Adrenal gland (tissue), 12 donors: ENCODE data around the gene ITPKB. TPM values are rescaled to one million over a fixed set of nuclear protein-coding genes. Genes with fewer than 3 reads are reported as not detected.
A peak's percentile ranks its signal among the peaks of the same experiment; 100 is the strongest.

Source experiments
- DNase-seq, 7 donors: peaks; one replicate each; pipeline ENCODE4 v3.0.0-alpha.2; 2019 to 2020
- H3K27ac ChIP-seq, 5 donors: fragments of 200-600 bp; sonication (generic) in 4 of 5; 1 replicate in 3 of 5; 2 replicates in 2 of 5; pipeline versions ENCODE4 v1.5.1 to v1.8.0; 2016 to 2020; ENCODE audit warnings: mild to moderate bottlenecking in 1 of 5
- H3K27me3 ChIP-seq: fragments of 200-600 bp; 2 replicates; pipeline ENCODE4 v1.8.0; 2021
- H3K36me3 ChIP-seq, 2 donors: fragments of 200-600 bp; replicated peaks in 1 of 2; 1 replicate in 1 of 2; 2 replicates in 1 of 2; pipeline versions ENCODE4 v1.5.1 to v1.8.0; 2018 to 2022
- H3K4me1 ChIP-seq, 2 donors: fragments of 200-600 bp; replicated peaks in 1 of 2; 1 replicate in 1 of 2; 2 replicates in 1 of 2; pipeline versions ENCODE4 v1.5.1 to v1.8.0; 2018 to 2021
- H3K4me3 ChIP-seq, 4 donors: fragments of 200-600 bp; sonication (generic) in 3 of 4; one replicate each; pipeline ENCODE4 v1.5.1; 2016 to 2018
- H3K9me3 ChIP-seq, 3 donors: fragments of 200-600 bp; sonication (generic) in 1 of 3; replicated peaks in 1 of 3; 1 replicate in 2 of 3; 2 replicates in 1 of 3; pipeline versions ENCODE4 v1.5.1 to v1.8.0; 2016 to 2021
- CTCF ChIP-seq, 6 experiments: fragments of 450-650 bp in 4 of 6; fragments of 200-600 bp in 2 of 6; sonication (generic) in 1 of 6; IDR thresholded peaks; 1 replicate in 5 of 6; 2 replicates in 1 of 6; pipeline versions ENCODE4 v1.5.1 to v1.8.0; 2016 to 2021; ENCODE audit warnings: antibody characterized with exemption in 6 of 6, mild to moderate bottlenecking in 2 of 6, moderate library complexity in 1 of 6
- POLR2A ChIP-seq, 2 donors: fragments of 450-650 bp; IDR thresholded peaks; one replicate each; pipeline ENCODE4 v1.6.1; 2017; ENCODE audit warnings: antibody characterized with exemption in 2 of 2, mild to moderate bottlenecking in 2 of 2, moderate library complexity in 1 of 2
- WGBS, 4 donors: extraction: QIAGEN DNeasy Blood & Tissue Kit in 2 of 4; methylation state at CpG; one replicate each; pipeline versions ENCODE4 v1.1.5 to v1.1.7; 2013 to 2017; 5-methylcytosine and 5-hydroxymethylcytosine counted together
- intact Hi-C, 2 donors: fragments of 100-400 bp; cut with DNase I; formaldehyde crosslinking; loops; one replicate each; pipeline versions ENCODE4 v1.14.1 to v1.15.0; 2022 to 2023
- polyA plus RNA-seq, 3 donors: library from polyadenylated mRNA; stranded (reverse); fragments of 200-250 nt in 2 of 3; fragments of 350-450 nt in 1 of 3; fragmentation: Illumina TruSeq in 1 of 3; extraction: RNeasy Lipid Tissue Mini Kit (QIAGEN cat#74804) in 1 of 3; gene quantifications; one replicate each; pipeline ENCODE4 v1.2.3, GENCODE V29; 2013 to 2014
- total RNA-seq, 9 donors: library from RNA; depleted of rRNA in 4 of 9; stranded (reverse); fragments of >200 nt in 4 of 9; fragments of 120-200 nt in 1 of 9; fragmentation: NEBNext Ultra II Directional in 1 of 9; extraction: Animal tissue kit (Norgen Biotek cat#: 25700) in 1 of 9; gene quantifications; one replicate each; pipeline versions ENCODE4 v1.1.0 to v1.2.4, GENCODE V29; 2013 to 2023
- donor health status: healthy with polysubstance abuse.
- donor health status: Bipolar disorder and iron deficiency.
- donor health status: DM: yes; HTN: yes; CAD: no.
- donor health status: DM: no; HTN: no; CAD: no.
- donor health status: DM: no; HTN: no; CAD: no.
- donor health status: DM: yes; HTN: yes; CAD: no.

Gene ITPKB
- total and polyA plus RNA-seq, 12 donors: 2.3 to 22.7 (median 13.0) TPM

- 32 to 51% (median 46%) methylated on average over 17 of the region's 17 CpGs for WGBS, 4 donors
- H3K4me1 ChIP-seq: peaks cover 32 to 53% of the 10 kb centered on the region in 2 donors
- TF ChIP-seq CTCF (IDR thresholded peaks at IDR 0.05) (no peak), POLR2A (IDR thresholded peaks at IDR 0.05) (no peak)
- H3K4me3 ChIP-seq: no peak overlapping the region
- H3K27me3 ChIP-seq: no peaks in the 10 kb centered on the region
- H3K27ac ChIP-seq: peak overlapping the region; percentile 61 to 96 (median 67)
- peak in 6 of 7 donors; percentile 38 to 77 (median 56) for DNase-seq
- no peaks in the 10 kb centered on the region for H3K9me3 ChIP-seq
- intact Hi-C loops: no loop called here
- no peaks in the 10 kb centered on the region for H3K36me3 ChIP-seq
These were observed 64.0 kb downstream of the ITPKB start for GRCh38 chr1:226674892-226675714.

- peaks cover 16 to 27% of the 10 kb centered on the region in 2 donors for H3K4me1 ChIP-seq
- intact Hi-C loops: no loop called here
These were observed 66.7 kb downstream of the ITPKB start for GRCh38 chr1:226672339-226672762.

GRCh38 chr1:226671277-226671676 lies 67.8 kb downstream of the ITPKB start:
- H3K9me3 ChIP-seq: no peaks in the 10 kb centered on the region
- peaks cover 8 to 16% of the 10 kb centered on the region in 2 donors for H3K4me1 ChIP-seq
- 89 to 92% (median 92%) methylated on average over 5 of the region's 5 CpGs for WGBS, 4 donors
- intact Hi-C loops: no loop called here
- TF ChIP-seq CTCF (IDR thresholded peaks at IDR 0.05) (no peak), POLR2A (IDR thresholded peaks at IDR 0.05) (no peak)
- no peak overlapping the region for H3K4me3 ChIP-seq
- no peaks in the 10 kb centered on the region for H3K36me3 ChIP-seq
- H3K27me3 ChIP-seq: no peaks in the 10 kb centered on the region
- no peak for DNase-seq
- no peak overlapping the region for H3K27ac ChIP-seq

More at GRCh38 chr1:226672339-226672762, 66.7 kb downstream of the ITPKB start:
- no peak for DNase-seq
- H3K36me3 ChIP-seq: no peaks in the 10 kb centered on the region
- no peak overlapping the region for H3K27ac ChIP-seq
- TF ChIP-seq POLR2A (IDR thresholded peaks at IDR 0.05): no peak
- no peak for TF ChIP-seq CTCF (IDR thresholded peaks at IDR 0.05)
- 72 to 100% (median 86%) methylated on average over 1 to 4 of the region's 4 CpGs for WGBS, 4 donors
- no peaks in the 10 kb centered on the region for H3K9me3 ChIP-seq
- H3K27me3 ChIP-seq: no peaks in the 10 kb centered on the region
- H3K4me3 ChIP-seq: no peak overlapping the region

- no peaks in the 10 kb centered on the region for H3K27me3 ChIP-seq
- H3K36me3 ChIP-seq: no peaks in the 10 kb centered on the region
- no peaks in the 10 kb centered on the region for H3K9me3 ChIP-seq
- 77 to 90% (median 81%) methylated on average over 7 of the region's 7 CpGs for WGBS, 4 donors
- H3K27ac ChIP-seq: no peak overlapping the region
- no peak overlapping the region for H3K4me3 ChIP-seq
- TF ChIP-seq POLR2A (IDR thresholded peaks at IDR 0.05) (no peak), CTCF (IDR thresholded peaks at IDR 0.05) (no peak)
- intact Hi-C loops: no loop called here
- no peak for DNase-seq
- H3K4me1 ChIP-seq: peaks cover 0 to 5% of the 10 kb centered on the region in 2 donors
These were observed 69.0 kb downstream of the ITPKB start for GRCh38 chr1:226670073-226670472.
